ENCODE results near the gene POU2AF1. TPM values are rescaled to one million over a fixed set of nuclear protein-coding genes. Genes with fewer than 3 reads are reported as not detected.

The POU2AF1 gene
- total RNA-seq, 6 donors from 2014 or later = 1.3 to 42.1 (median 4.0) TPM

GRCh38 chr11:111410951-111411350, 31.9 kb upstream of the POU2AF1 start:
- Histone ChIP-seq H3K27me3 (no peaks in the 10 kb centered on the region), H3K9me3 (no peaks in the 10 kb centered on the region), H3K36me3 (no peaks in the 10 kb centered on the region), H3K4me1 (no peaks in the 10 kb centered on the region), H3K4me3 (no peak overlapping the region), H3K27ac (no peak overlapping the region)
- ATAC-seq (ENCODE audit: low FRiP score in 2 of 2) (no peak), DNase-seq (no peak)
- TF ChIP-seq CTCF (IDR thresholded peaks at IDR 0.05) (no peak), POLR2A (IDR thresholded peaks at IDR 0.05) (no peak), EP300 (IDR thresholded peaks at IDR 0.05) (no peak), POLR2AphosphoS5 (IDR thresholded peaks at IDR 0.05) (no peak)
- 93 to 95% methylated on average over 5 of the region's 5 CpGs for WGBS, 2 donors

GRCh38 chr11:111409915-111410314, 30.8 kb upstream of the POU2AF1 start:
- no peak overlapping the region for H3K4me3 ChIP-seq
- 64 to 83% methylated on average over 1 of the region's 1 CpG for WGBS, 2 donors
- no peak for ATAC-seq (ENCODE audit: low FRiP score in 2 of 2)

GRCh38 chr11:111408789-111409727, 30.0 kb upstream of the POU2AF1 start:
- no peaks in the 10 kb centered on the region for H3K4me1 ChIP-seq
- TF ChIP-seq CTCF (IDR thresholded peaks at IDR 0.05) = no peak
- no peak for TF ChIP-seq EP300 (IDR thresholded peaks at IDR 0.05)
- no peak for TF ChIP-seq POLR2AphosphoS5 (IDR thresholded peaks at IDR 0.05)
- no peak for TF ChIP-seq POLR2A (IDR thresholded peaks at IDR 0.05)
- ATAC-seq (ENCODE audit: low FRiP score in 2 of 2) (no peak), DNase-seq (no peak)
- H3K27ac ChIP-seq = no peak overlapping the region
- H3K36me3 ChIP-seq = no peaks in the 10 kb centered on the region
- no peaks in the 10 kb centered on the region for H3K27me3 ChIP-seq
- no peaks in the 10 kb centered on the region for H3K9me3 ChIP-seq
- 71 to 76% methylated on average over 6 of the region's 6 CpGs for WGBS, 2 donors
- no peak overlapping the region for H3K4me3 ChIP-seq

More at GRCh38 chr11:111409915-111410314, 30.8 kb upstream of the POU2AF1 start:
- Histone ChIP-seq H3K27ac (no peak overlapping the region), H3K4me1 (no peaks in the 10 kb centered on the region), H3K9me3 (no peaks in the 10 kb centered on the region), H3K36me3 (no peaks in the 10 kb centered on the region), H3K27me3 (no peaks in the 10 kb centered on the region)
- DNase-seq = no peak
- TF ChIP-seq EP300 (IDR thresholded peaks at IDR 0.05) (no peak), CTCF (IDR thresholded peaks at IDR 0.05) (no peak), POLR2AphosphoS5 (IDR thresholded peaks at IDR 0.05) (no peak), POLR2A (IDR thresholded peaks at IDR 0.05) (no peak)

GRCh38 chr11:111407652-111408051, 28.6 kb upstream of the POU2AF1 start:
- Histone ChIP-seq H3K36me3 (no peaks in the 10 kb centered on the region), H3K4me3 (no peak overlapping the region), H3K9me3 (no peaks in the 10 kb centered on the region), H3K27me3 (no peaks in the 10 kb centered on the region), H3K27ac (no peak overlapping the region), H3K4me1 (no peaks in the 10 kb centered on the region)
- TF ChIP-seq EP300 (IDR thresholded peaks at IDR 0.05) (no peak), POLR2A (IDR thresholded peaks at IDR 0.05) (no peak), CTCF (IDR thresholded peaks at IDR 0.05) (no peak), POLR2AphosphoS5 (IDR thresholded peaks at IDR 0.05) (no peak)
- WGBS, 2 donors = 98 to 100% methylated on average over 2 of the region's 2 CpGs
- no peak for ATAC-seq (ENCODE audit: low FRiP score in 2 of 2)
- DNase-seq = no peak
